Measurements from ENCODE around the gene THEMIS.

GRCh38 chr6:127834136-127834535, 66.7 kb downstream of the THEMIS start:
- TF ChIP-seq CTCF (IDR thresholded peaks at IDR 0.05; ENCODE audit: low read length) (no peak), EZH2 (optimal IDR thresholded peaks at IDR 0.05; ENCODE audit: low read depth, low read length) (no peak), EZH2phosphoT487 (IDR thresholded peaks at IDR 0.05; ENCODE audit: low read length) (no peak)

Data from MM.1S (cell line).